H1 (cell line): Measurements from ENCODE around the gene PTPRG. TPM values are rescaled to one million over a fixed set of nuclear protein-coding genes. Genes with fewer than 3 reads are reported as not detected.

ENCODE experiments used
- GABPA ChIP-seq: IDR thresholded peaks from 2 replicates; pipeline ENCODE4 v1.6.1; 2011; ENCODE audit warnings: mild to moderate bottlenecking, low read length, moderate library complexity, borderline replicate concordance; ENCODE audit not compliant: insufficient read depth
- SRF ChIP-seq: IDR thresholded peaks from 2 replicates; pipeline ENCODE4 v1.6.1; 2011; ENCODE audit warnings: mild to moderate bottlenecking, low read depth, low read length, moderate library complexity
- polyA plus RNA-seq, 7 experiments: library from polyadenylated mRNA; depleted of rRNA in 3 of 7; stranded (reverse) in 5 of 7; unstranded in 2 of 7; fragments of >200 nt in 5 of 7; fragments of 200-250 nt in 2 of 7; gene quantifications; 1 replicate in 5 of 7; 2 replicates in 1 of 7; 4 replicates in 1 of 7; pipeline versions ENCODE4 v1.2.1 to v1.2.3, GENCODE V29; 2011 to 2013; ENCODE audit warnings: missing spikeins in 2 of 7, mixed read lengths in 2 of 7
- total RNA-seq: library from RNA; stranded (reverse); fragmentation: NEBNext Ultra II Directional; extraction: Animal tissue kit (Norgen Biotek cat#: 25700); gene quantifications from 2 replicates; pipeline ENCODE4 v1.2.1, GENCODE V29; 2021
- TF ChIP-seq, protein P1 (sequence below): fragments of 300-600 bp; sonication (generic); IDR thresholded peaks from 2 replicates; pipeline ENCODE4 v1.7.1; 2012; ENCODE audit warnings: low read length, moderate library complexity, mild to moderate bottlenecking, inconsistent platforms; ENCODE audit not compliant: insufficient replicate concordance
- TF ChIP-seq, protein P2 (sequence below): IDR thresholded peaks from 2 replicates; pipeline ENCODE4 v1.6.1; 2012; ENCODE audit warnings: inconsistent platforms
- TF ChIP-seq, protein P3 (sequence below): IDR thresholded peaks from 2 replicates; pipeline ENCODE4 v1.6.1; 2011; ENCODE audit warnings: low read depth, mild to moderate bottlenecking, low read length; ENCODE audit not compliant: insufficient read depth

PTPRG gene
- total and polyA plus RNA-seq, 2 of the 8 experiments (the other 6 are each of a cell fraction or from before 2014, with no cell fraction given) = 23.3 to 96.2 TPM

DNA sequence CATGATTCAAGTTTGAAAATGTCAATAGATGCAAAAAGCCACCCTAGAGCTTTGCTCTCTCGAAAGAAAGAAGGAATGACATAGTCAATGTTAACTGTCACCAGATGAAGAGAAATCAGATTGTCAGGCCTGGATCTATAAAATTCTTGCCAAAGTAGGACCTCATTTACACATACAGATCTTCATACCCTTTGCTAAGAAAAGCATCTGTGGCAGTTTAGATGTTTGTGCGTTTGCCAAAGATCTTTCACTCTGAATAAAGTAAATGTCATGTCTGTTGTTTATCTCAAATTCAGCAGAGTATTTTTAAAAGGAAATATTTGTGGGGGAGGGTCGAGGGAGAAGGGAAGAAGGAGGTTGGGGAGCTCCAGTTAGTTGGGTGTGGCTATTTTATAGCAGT, 692.6 kb downstream of the PTPRG start (continued):
- TF ChIP-seq, protein P1, sequence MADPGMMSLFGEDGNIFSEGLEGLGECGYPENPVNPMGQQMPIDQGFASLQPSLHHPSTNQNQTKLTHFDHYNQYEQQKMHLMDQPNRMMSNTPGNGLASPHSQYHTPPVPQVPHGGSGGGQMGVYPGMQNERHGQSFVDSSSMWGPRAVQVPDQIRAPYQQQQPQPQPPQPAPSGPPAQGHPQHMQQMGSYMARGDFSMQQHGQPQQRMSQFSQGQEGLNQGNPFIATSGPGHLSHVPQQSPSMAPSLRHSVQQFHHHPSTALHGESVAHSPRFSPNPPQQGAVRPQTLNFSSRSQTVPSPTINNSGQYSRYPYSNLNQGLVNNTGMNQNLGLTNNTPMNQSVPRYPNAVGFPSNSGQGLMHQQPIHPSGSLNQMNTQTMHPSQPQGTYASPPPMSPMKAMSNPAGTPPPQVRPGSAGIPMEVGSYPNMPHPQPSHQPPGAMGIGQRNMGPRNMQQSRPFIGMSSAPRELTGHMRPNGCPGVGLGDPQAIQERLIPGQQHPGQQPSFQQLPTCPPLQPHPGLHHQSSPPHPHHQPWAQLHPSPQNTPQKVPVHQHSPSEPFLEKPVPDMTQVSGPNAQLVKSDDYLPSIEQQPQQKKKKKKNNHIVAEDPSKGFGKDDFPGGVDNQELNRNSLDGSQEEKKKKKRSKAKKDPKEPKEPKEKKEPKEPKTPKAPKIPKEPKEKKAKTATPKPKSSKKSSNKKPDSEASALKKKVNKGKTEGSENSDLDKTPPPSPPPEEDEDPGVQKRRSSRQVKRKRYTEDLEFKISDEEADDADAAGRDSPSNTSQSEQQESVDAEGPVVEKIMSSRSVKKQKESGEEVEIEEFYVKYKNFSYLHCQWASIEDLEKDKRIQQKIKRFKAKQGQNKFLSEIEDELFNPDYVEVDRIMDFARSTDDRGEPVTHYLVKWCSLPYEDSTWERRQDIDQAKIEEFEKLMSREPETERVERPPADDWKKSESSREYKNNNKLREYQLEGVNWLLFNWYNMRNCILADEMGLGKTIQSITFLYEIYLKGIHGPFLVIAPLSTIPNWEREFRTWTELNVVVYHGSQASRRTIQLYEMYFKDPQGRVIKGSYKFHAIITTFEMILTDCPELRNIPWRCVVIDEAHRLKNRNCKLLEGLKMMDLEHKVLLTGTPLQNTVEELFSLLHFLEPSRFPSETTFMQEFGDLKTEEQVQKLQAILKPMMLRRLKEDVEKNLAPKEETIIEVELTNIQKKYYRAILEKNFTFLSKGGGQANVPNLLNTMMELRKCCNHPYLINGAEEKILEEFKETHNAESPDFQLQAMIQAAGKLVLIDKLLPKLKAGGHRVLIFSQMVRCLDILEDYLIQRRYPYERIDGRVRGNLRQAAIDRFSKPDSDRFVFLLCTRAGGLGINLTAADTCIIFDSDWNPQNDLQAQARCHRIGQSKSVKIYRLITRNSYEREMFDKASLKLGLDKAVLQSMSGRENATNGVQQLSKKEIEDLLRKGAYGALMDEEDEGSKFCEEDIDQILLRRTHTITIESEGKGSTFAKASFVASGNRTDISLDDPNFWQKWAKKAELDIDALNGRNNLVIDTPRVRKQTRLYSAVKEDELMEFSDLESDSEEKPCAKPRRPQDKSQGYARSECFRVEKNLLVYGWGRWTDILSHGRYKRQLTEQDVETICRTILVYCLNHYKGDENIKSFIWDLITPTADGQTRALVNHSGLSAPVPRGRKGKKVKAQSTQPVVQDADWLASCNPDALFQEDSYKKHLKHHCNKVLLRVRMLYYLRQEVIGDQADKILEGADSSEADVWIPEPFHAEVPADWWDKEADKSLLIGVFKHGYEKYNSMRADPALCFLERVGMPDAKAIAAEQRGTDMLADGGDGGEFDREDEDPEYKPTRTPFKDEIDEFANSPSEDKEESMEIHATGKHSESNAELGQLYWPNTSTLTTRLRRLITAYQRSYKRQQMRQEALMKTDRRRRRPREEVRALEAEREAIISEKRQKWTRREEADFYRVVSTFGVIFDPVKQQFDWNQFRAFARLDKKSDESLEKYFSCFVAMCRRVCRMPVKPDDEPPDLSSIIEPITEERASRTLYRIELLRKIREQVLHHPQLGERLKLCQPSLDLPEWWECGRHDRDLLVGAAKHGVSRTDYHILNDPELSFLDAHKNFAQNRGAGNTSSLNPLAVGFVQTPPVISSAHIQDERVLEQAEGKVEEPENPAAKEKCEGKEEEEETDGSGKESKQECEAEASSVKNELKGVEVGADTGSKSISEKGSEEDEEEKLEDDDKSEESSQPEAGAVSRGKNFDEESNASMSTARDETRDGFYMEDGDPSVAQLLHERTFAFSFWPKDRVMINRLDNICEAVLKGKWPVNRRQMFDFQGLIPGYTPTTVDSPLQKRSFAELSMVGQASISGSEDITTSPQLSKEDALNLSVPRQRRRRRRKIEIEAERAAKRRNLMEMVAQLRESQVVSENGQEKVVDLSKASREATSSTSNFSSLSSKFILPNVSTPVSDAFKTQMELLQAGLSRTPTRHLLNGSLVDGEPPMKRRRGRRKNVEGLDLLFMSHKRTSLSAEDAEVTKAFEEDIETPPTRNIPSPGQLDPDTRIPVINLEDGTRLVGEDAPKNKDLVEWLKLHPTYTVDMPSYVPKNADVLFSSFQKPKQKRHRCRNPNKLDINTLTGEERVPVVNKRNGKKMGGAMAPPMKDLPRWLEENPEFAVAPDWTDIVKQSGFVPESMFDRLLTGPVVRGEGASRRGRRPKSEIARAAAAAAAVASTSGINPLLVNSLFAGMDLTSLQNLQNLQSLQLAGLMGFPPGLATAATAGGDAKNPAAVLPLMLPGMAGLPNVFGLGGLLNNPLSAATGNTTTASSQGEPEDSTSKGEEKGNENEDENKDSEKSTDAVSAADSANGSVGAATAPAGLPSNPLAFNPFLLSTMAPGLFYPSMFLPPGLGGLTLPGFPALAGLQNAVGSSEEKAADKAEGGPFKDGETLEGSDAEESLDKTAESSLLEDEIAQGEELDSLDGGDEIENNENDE = no peak
- TF ChIP-seq, protein P2, sequence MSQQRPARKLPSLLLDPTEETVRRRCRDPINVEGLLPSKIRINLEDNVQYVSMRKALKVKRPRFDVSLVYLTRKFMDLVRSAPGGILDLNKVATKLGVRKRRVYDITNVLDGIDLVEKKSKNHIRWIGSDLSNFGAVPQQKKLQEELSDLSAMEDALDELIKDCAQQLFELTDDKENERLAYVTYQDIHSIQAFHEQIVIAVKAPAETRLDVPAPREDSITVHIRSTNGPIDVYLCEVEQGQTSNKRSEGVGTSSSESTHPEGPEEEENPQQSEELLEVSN = no peak
- TF ChIP-seq, protein P3, sequence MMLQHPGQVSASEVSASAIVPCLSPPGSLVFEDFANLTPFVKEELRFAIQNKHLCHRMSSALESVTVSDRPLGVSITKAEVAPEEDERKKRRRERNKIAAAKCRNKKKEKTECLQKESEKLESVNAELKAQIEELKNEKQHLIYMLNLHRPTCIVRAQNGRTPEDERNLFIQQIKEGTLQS = no peak
- TF ChIP-seq GABPA (no peak), SRF (no peak)
